Body of pancreas (tissue), 4 donors: ENCODE measurements around the gene FBXL17. TPM values are rescaled to one million over a fixed set of nuclear protein-coding genes. Genes with fewer than 3 reads are reported as not detected.

Source experiments
- ATAC-seq: fragments of 150-250 bp; one replicate; pipeline ENCODE4 v1.9.1; 2016
- DNase-seq, 4 donors: peaks; one replicate each; pipeline ENCODE4 v3.0.0-alpha.2; 2019
- H3K27ac ChIP-seq, 4 donors: fragments of 200-600 bp; sonication (generic); 1 replicate in 3 of 4; 2 replicates in 1 of 4; pipeline versions ENCODE4 v1.5.1 to v1.6.1; 2016 to 2019; ENCODE audit warnings: mild to moderate bottlenecking in 1 of 4, mixed read lengths in 1 of 4, moderate library complexity in 1 of 4
- H3K27me3 ChIP-seq, 2 donors: fragments of 200-600 bp; sonication (generic); one replicate each; pipeline ENCODE4 v1.6.0; 2016; ENCODE audit warnings: mild to moderate bottlenecking in 1 of 2
- H3K36me3 ChIP-seq, 2 donors: fragments of 200-600 bp; sonication (generic); replicated peaks in 1 of 2; 2 replicates each; pipeline ENCODE4 v1.5.1; 2016; ENCODE audit warnings: low read depth in 2 of 2; ENCODE audit not compliant: insufficient read depth in 1 of 2
- H3K4me1 ChIP-seq: fragments of 200-600 bp; sonication (generic); one replicate; pipeline ENCODE4 v1.6.0; 2016
- H3K4me3 ChIP-seq, 2 donors: fragments of 200-600 bp; sonication (generic); 1 replicate in 1 of 2; 2 replicates in 1 of 2; pipeline ENCODE4 v1.5.1; 2016 to 2019
- H3K9me3 ChIP-seq, 3 donors: fragments of 200-600 bp; sonication (generic); 1 replicate in 2 of 3; 2 replicates in 1 of 3; pipeline ENCODE4 v1.5.1; 2016
- POLR2A ChIP-seq, 3 donors: fragments of 450-650 bp; IDR thresholded peaks; one replicate each; pipeline ENCODE4 v1.6.1; 2016; ENCODE audit warnings: antibody characterized with exemption in 3 of 3, mild to moderate bottlenecking in 2 of 3
- WGBS, 2 donors: methylation state at CpG; one replicate each; pipeline ENCODE4 v1.1.5; 2017; 5-methylcytosine and 5-hydroxymethylcytosine counted together
- intact Hi-C: fragments of 100-400 bp; cut with DNase I; formaldehyde crosslinking; loops from one replicate; pipeline ENCODE4 v1.15.1; 2023
- total RNA-seq, 2 donors: library from RNA; depleted of rRNA; stranded (reverse); fragments of >200 nt; gene quantifications; one replicate each; pipeline ENCODE4 v1.1.0, GENCODE V29; 2016
- TF ChIP-seq, protein P1 (sequence below), 7 experiments: fragments of 450-650 bp in 4 of 7; fragments of 200-600 bp in 3 of 7; sonication (generic) in 3 of 7; IDR thresholded peaks; one replicate each; pipeline ENCODE4 v1.5.1; 2016 to 2019; ENCODE audit warnings: antibody characterized with exemption in 7 of 7

FBXL17 gene
- total RNA-seq, 2 donors from 2014 or later: 5.3 to 13.5 TPM

DNA sequence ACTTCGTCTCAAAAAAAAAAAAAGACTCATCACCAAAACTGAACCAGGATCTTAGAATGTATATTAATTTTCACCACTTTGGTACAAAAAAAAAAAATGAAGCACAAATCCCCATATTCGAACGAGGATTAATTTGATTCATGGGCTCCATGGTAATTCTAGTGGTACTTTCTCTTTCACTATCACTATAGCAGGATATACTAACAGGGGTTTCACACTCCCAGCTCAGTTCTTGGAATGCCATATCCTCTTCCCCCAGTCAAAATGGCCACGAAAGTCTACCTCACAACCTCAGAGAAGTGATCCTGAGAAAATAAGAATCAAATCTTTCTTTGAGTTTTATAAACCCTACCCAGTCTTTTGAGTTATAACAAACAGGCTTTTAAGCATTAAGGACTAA lies 235.7 kb downstream of the FBXL17 start:
- ATAC-seq (no peak), DNase-seq (no peak)
- Histone ChIP-seq H3K36me3 (no peaks in the 10 kb centered on the region), H3K27me3 (no peaks in the 10 kb centered on the region), H3K4me1 (no peaks in the 10 kb centered on the region), H3K4me3 (no peak overlapping the region), H3K9me3 (no peaks in the 10 kb centered on the region), H3K27ac (no peak overlapping the region)
- WGBS, 2 donors: 90 to 92% methylated on average over 4 of the region's 4 CpGs
- TF ChIP-seq, protein P1, sequence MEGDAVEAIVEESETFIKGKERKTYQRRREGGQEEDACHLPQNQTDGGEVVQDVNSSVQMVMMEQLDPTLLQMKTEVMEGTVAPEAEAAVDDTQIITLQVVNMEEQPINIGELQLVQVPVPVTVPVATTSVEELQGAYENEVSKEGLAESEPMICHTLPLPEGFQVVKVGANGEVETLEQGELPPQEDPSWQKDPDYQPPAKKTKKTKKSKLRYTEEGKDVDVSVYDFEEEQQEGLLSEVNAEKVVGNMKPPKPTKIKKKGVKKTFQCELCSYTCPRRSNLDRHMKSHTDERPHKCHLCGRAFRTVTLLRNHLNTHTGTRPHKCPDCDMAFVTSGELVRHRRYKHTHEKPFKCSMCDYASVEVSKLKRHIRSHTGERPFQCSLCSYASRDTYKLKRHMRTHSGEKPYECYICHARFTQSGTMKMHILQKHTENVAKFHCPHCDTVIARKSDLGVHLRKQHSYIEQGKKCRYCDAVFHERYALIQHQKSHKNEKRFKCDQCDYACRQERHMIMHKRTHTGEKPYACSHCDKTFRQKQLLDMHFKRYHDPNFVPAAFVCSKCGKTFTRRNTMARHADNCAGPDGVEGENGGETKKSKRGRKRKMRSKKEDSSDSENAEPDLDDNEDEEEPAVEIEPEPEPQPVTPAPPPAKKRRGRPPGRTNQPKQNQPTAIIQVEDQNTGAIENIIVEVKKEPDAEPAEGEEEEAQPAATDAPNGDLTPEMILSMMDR (IDR thresholded peaks at IDR 0.05): no peak
- TF ChIP-seq POLR2A (IDR thresholded peaks at IDR 0.05): no peak
- intact Hi-C loops: no loop called here

DNA sequence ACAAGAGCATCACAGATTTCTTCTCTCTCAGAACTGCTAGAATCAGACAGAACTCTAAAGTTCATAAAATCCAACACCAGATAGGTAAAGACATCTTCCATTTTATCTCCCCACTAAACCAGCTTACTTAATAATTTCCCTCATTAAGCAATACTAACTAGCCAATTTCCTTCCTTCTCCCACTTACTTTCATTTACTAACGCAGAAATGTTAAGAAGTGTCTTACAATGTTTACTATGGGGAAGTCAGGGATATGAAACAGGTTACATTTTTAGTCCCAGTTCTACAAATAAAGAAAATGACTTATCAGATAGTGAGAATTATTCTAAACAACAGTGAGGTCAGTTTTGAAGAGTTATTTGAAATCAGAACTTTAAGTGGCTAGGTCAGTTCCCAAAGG lies 236.5 kb downstream of the FBXL17 start:
- no peak overlapping the region for H3K4me3 ChIP-seq

DNA sequence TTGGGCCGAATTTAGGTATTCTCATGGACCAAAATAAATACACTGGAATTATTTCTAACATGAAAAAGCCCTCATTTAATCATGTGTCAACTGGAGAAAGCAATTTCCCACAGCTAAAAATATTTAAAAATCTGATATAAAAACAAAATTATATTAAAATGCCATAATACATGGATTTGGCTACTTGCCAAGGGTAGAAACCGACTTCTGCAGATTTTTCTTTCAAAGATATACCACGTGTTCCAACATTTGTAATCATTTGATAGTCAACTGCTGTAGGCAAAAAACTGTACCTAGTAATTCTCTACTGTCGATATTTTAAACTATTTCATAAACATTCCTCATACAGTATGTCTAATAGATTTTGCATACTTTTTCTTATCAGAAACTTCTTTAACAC lies 237.6 kb downstream of the FBXL17 start:
- 80 to 81% methylated on average over 4 of the region's 4 CpGs for WGBS, 2 donors
- Histone ChIP-seq H3K4me1 (no peaks in the 10 kb centered on the region), H3K36me3 (no peaks in the 10 kb centered on the region), H3K27me3 (no peaks in the 10 kb centered on the region), H3K27ac (no peak overlapping the region), H3K4me3 (no peak overlapping the region), H3K9me3 (no peaks in the 10 kb centered on the region)
- DNase-seq (no peak), ATAC-seq (no peak)
- TF ChIP-seq, protein P1 (IDR thresholded peaks at IDR 0.05): no peak
- intact Hi-C loops: no loop called here

More for the DNA sequence above, 236.5 kb downstream of the FBXL17 start:
- TF ChIP-seq, protein P1 (IDR thresholded peaks at IDR 0.05): no peak
- no peak for TF ChIP-seq POLR2A (IDR thresholded peaks at IDR 0.05)
- Histone ChIP-seq H3K27ac (no peak overlapping the region), H3K27me3 (no peaks in the 10 kb centered on the region), H3K4me1 (no peaks in the 10 kb centered on the region), H3K9me3 (no peaks in the 10 kb centered on the region), H3K36me3 (no peaks in the 10 kb centered on the region)
- DNase-seq: no peak
- WGBS, 2 donors: 64 to 88% methylated on average over 1 of the region's 1 CpG
- intact Hi-C loops: no loop called here
- no peak for ATAC-seq

DNA sequence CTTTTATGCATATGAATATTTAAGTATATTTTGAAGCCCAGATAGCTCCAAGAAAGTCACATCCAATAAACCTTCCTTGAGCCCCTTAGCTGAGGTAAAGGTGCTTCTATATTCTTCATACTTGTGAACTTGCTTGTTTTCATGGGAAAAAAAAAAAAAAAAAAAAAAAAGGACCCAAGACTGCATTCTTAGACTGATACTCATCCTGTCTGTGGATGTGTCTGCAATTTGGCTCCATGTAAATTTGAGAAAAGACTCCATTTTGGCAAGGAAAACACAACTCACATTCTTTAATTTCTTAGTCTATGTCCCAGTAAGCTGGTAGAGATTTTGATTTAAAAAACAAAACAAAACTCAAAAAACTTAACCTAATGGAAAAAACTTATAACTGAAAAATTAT lies 238.3 kb downstream of the FBXL17 start:
- Histone ChIP-seq H3K4me3 (no peak overlapping the region), H3K9me3 (no peaks in the 10 kb centered on the region), H3K4me1 (no peaks in the 10 kb centered on the region), H3K27ac (no peak overlapping the region), H3K36me3 (no peaks in the 10 kb centered on the region), H3K27me3 (no peaks in the 10 kb centered on the region)
- DNase-seq: no peak
- TF ChIP-seq, protein P1 (IDR thresholded peaks at IDR 0.05): no peak
- TF ChIP-seq POLR2A (IDR thresholded peaks at IDR 0.05): no peak
- no peak for ATAC-seq
- intact Hi-C loops: no loop called here

DNA sequence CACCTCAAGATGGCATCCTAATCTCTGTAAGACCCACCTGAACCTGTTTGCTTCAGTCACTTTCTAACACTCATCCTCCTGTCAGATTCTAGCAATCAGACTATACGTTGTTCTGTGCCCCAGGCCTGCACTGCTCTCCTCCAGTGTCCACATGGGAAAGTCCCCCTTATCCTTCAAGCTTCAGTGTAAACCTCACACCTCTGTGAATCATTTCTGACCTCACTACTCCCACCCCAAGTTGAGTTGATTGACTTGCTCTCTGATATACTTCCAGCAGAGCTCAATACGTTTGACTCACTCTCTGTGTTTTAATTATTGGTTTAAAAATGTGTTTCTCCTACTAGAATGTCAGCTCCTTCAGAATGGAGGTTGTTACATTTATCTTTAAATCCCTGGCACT lies 240.2 kb downstream of the FBXL17 start:
- Histone ChIP-seq H3K4me1 (no peaks in the 10 kb centered on the region), H3K36me3 (no peaks in the 10 kb centered on the region), H3K4me3 (no peak overlapping the region), H3K27me3 (no peaks in the 10 kb centered on the region), H3K9me3 (no peaks in the 10 kb centered on the region), H3K27ac (no peak overlapping the region)
- DNase-seq (no peak), ATAC-seq (no peak)
- 89 to 90% methylated on average over 2 of the region's 2 CpGs for WGBS, 2 donors
- TF ChIP-seq, protein P1 (IDR thresholded peaks at IDR 0.05): no peak
- no peak for TF ChIP-seq POLR2A (IDR thresholded peaks at IDR 0.05)
- intact Hi-C loops: no loop called here
